ENCODE results near the gene HHAT. TPM values are rescaled to one million over a fixed set of nuclear protein-coding genes. Genes with fewer than 3 reads are reported as not detected.

HHAT gene
- total RNA-seq, 1 experiment from 2014 or later: 3.0 TPM

- no peaks in the 10 kb centered on the region for H3K36me3 ChIP-seq (ENCODE audit: insufficient read depth, low read length, poor library complexity, severe bottlenecking)
- TF ChIP-seq EZH2 (IDR thresholded peaks at IDR 0.05; ENCODE audit: borderline replicate concordance, low read depth, low read length, poor library complexity, severe bottlenecking) (no peak), CTCF (conservative IDR thresholded peaks at IDR 0.05; ENCODE audit: low read depth, low read length) (no peak)
- no peaks in the 10 kb centered on the region for H3K9me3 ChIP-seq (ENCODE audit: low read depth, low read length, poor library complexity, severe bottlenecking)
- no peak overlapping the region for H3K4me3 ChIP-seq (ENCODE audit: low read depth, low read length, poor library complexity, severe bottlenecking)
- H3K27ac ChIP-seq (ENCODE audit: low read depth, low read length, poor library complexity, severe bottlenecking): no peak overlapping the region
- no peak for DNase-seq (ENCODE audit: low spot score)
- POLR2A ChIA-PET (ENCODE audit: low non-redundant PET): no interaction called here
- CTCF ChIA-PET: no interaction called here
- intact Hi-C loops (cut with micrococcal nuclease; ENCODE audit: unreplicated experiment): no loop called here
- BruUV-seq (replicated peaks): no TSS peak
- no peaks in the 10 kb centered on the region for H3K4me1 ChIP-seq (ENCODE audit: insufficient read depth, low read length, poor library complexity, severe bottlenecking)
- H3K27me3 ChIP-seq (replicated peaks; ENCODE audit: insufficient read depth, low read depth, low read length, poor library complexity): no peaks in the 10 kb centered on the region
Observed at GRCh38 chr1:210465150-210465549, 136.4 kb downstream of the HHAT start.

GRCh38 chr1:210467440-210468043 is 138.8 kb downstream of the HHAT start:
- no peak for DNase-seq (ENCODE audit: low spot score)
- Histone ChIP-seq H3K4me1 (ENCODE audit: insufficient read depth, low read length, poor library complexity, severe bottlenecking) (no peaks in the 10 kb centered on the region), H3K27ac (ENCODE audit: low read depth, low read length, poor library complexity, severe bottlenecking) (no peak overlapping the region), H3K4me3 (ENCODE audit: low read depth, low read length, poor library complexity, severe bottlenecking) (no peak overlapping the region), H3K9me3 (ENCODE audit: low read depth, low read length, poor library complexity, severe bottlenecking) (no peaks in the 10 kb centered on the region), H3K27me3 (replicated peaks; ENCODE audit: insufficient read depth, low read depth, low read length, poor library complexity) (peaks cover 16% of the 10 kb centered on the region), H3K36me3 (ENCODE audit: insufficient read depth, low read length, poor library complexity, severe bottlenecking) (no peaks in the 10 kb centered on the region)
- POLR2A ChIA-PET (ENCODE audit: low non-redundant PET): no interaction called here
- TF ChIP-seq CTCF (conservative IDR thresholded peaks at IDR 0.05; ENCODE audit: low read depth, low read length) (no peak), EZH2 (IDR thresholded peaks at IDR 0.05; ENCODE audit: borderline replicate concordance, low read depth, low read length, poor library complexity, severe bottlenecking) (no peak)
- intact Hi-C loops (cut with micrococcal nuclease; ENCODE audit: unreplicated experiment): no loop called here
- BruUV-seq (replicated peaks): no TSS peak
- CTCF ChIA-PET: no interaction called here

- no peak overlapping the region for H3K4me3 ChIP-seq (ENCODE audit: low read depth, low read length, poor library complexity, severe bottlenecking)
- intact Hi-C loops (cut with micrococcal nuclease; ENCODE audit: unreplicated experiment): no loop called here
- H3K4me1 ChIP-seq (ENCODE audit: insufficient read depth, low read length, poor library complexity, severe bottlenecking): no peaks in the 10 kb centered on the region
- peaks cover 23% of the 10 kb centered on the region for H3K27me3 ChIP-seq (replicated peaks; ENCODE audit: insufficient read depth, low read depth, low read length, poor library complexity)
- BruUV-seq (replicated peaks): no TSS peak
- ChIA-PET POLR2A (ENCODE audit: low non-redundant PET) (no interaction called here), CTCF (no interaction called here)
- H3K27ac ChIP-seq (ENCODE audit: low read depth, low read length, poor library complexity, severe bottlenecking): no peak overlapping the region
- no peak for DNase-seq (ENCODE audit: low spot score)
- no peaks in the 10 kb centered on the region for H3K36me3 ChIP-seq (ENCODE audit: insufficient read depth, low read length, poor library complexity, severe bottlenecking)
- H3K9me3 ChIP-seq (ENCODE audit: low read depth, low read length, poor library complexity, severe bottlenecking): no peaks in the 10 kb centered on the region
- TF ChIP-seq EZH2 (IDR thresholded peaks at IDR 0.05; ENCODE audit: borderline replicate concordance, low read depth, low read length, poor library complexity, severe bottlenecking) (no peak), CTCF (conservative IDR thresholded peaks at IDR 0.05; ENCODE audit: low read depth, low read length) (no peak)
Observed at GRCh38 chr1:210469441-210469840, 140.7 kb downstream of the HHAT start.
